GM23338 (cell line): ENCODE results near the gene TAF1B. TPM values are rescaled to one million over a fixed set of nuclear protein-coding genes. Genes with fewer than 3 reads are reported as not detected.

Experiments
- ATAC-seq: fragments of 200-7000 bp; cut with Tn5 transposase; 3 replicates; pipeline ENCODE4 v1.9.1; 2020
- DNase-seq: peaks from one replicate; pipeline ENCODE4 v3.0.0-alpha.2; 2015; ENCODE audit warnings: low spot score
- H2AFZ ChIP-seq: fragments of 200-600 bp; sonication (generic); 2 replicates; pipeline ENCODE4 v1.8.0; 2016; ENCODE audit warnings: antibody characterized with exemption, mild to moderate bottlenecking, moderate library complexity
- H3F3A ChIP-seq: fragments of 200-600 bp; sonication (generic); replicated peaks from 2 replicates; pipeline ENCODE4 v1.8.0; 2017; ENCODE audit warnings: antibody characterized with exemption, mixed run types, low read depth
- H3K27ac ChIP-seq: fragments of 200-600 bp; sonication (generic); 2 replicates; pipeline ENCODE4 v1.6.1; 2016; ENCODE audit warnings: low read depth
- H3K27me3 ChIP-seq: fragments of 200-600 bp; sonication (generic); 2 replicates; pipeline ENCODE4 v1.8.0; 2016; ENCODE audit warnings: mild to moderate bottlenecking, mixed run types, moderate library complexity; ENCODE audit not compliant: insufficient read depth
- H3K36me3 ChIP-seq: fragments of 200-600 bp; sonication (generic); 2 replicates; pipeline ENCODE4 v1.8.0; 2016; ENCODE audit warnings: mild to moderate bottlenecking; ENCODE audit not compliant: insufficient read depth
- H3K4me1 ChIP-seq: fragments of 200-600 bp; sonication (generic); 2 replicates; pipeline ENCODE4 v1.8.0; 2016; ENCODE audit warnings: mild to moderate bottlenecking, moderate library complexity; ENCODE audit not compliant: insufficient read depth
- H3K4me2 ChIP-seq: fragments of 200-600 bp; sonication (generic); 2 replicates; pipeline ENCODE4 v1.7.1; 2017; ENCODE audit warnings: mixed run types
- H3K4me3 ChIP-seq: fragments of 200-600 bp; sonication (generic); 2 replicates; pipeline ENCODE4 v1.6.1; 2016; ENCODE audit warnings: mixed run types
- H3K79me2 ChIP-seq: fragments of 200-600 bp; sonication (generic); replicated peaks from 2 replicates; pipeline ENCODE4 v1.8.0; 2017; ENCODE audit warnings: mild to moderate bottlenecking; ENCODE audit not compliant: insufficient read depth
- H3K9me2 ChIP-seq: fragments of 200-600 bp; sonication (generic); 2 replicates; pipeline ENCODE4 v1.8.0; 2017; ENCODE audit not compliant: insufficient read depth
- H4K20me1 ChIP-seq: fragments of 200-600 bp; sonication (generic); replicated peaks from 2 replicates; pipeline ENCODE4 v1.8.0; 2017; ENCODE audit warnings: mild to moderate bottlenecking; ENCODE audit not compliant: insufficient read depth
- H3K27ac Mint-ChIP-seq: 2 replicates; pipeline ENCODE4 v1.8.0; 2020; ENCODE audit warnings: inconsistent platforms, mild to moderate bottlenecking, moderate library complexity, mixed read lengths
- H3K27me3 Mint-ChIP-seq: 3 replicates; pipeline ENCODE4 v1.8.0; 2022; ENCODE audit warnings: low read depth, mild to moderate bottlenecking, moderate library complexity, mixed read lengths, inconsistent platforms; ENCODE audit not compliant: insufficient read depth, poor library complexity
- H3K36me3 Mint-ChIP-seq: 3 replicates; pipeline ENCODE4 v1.8.0; 2021; ENCODE audit warnings: low read depth, mild to moderate bottlenecking, inconsistent platforms, moderate library complexity, mixed read lengths
- H3K4me1 Mint-ChIP-seq: 3 replicates; pipeline ENCODE4 v1.8.0; 2020; ENCODE audit warnings: mild to moderate bottlenecking, inconsistent platforms, mixed read lengths
- H3K4me3 Mint-ChIP-seq: 3 replicates; pipeline ENCODE4 v1.8.0; 2021; ENCODE audit warnings: moderate library complexity, mild to moderate bottlenecking, inconsistent platforms, mixed read lengths
- H3K9me3 Mint-ChIP-seq: 3 replicates; pipeline ENCODE4 v1.8.0; 2020; ENCODE audit warnings: moderate library complexity, mild to moderate bottlenecking, inconsistent platforms, mixed read lengths
- CREB1 ChIP-seq: fragments of 250-450 bp; sonication (Bioruptor Pico); IDR thresholded peaks from 2 replicates; pipeline ENCODE4 v1.5.0; 2020; ENCODE audit warnings: low read depth, mild to moderate bottlenecking, moderate library complexity
- CTCF ChIP-seq, 2 experiments: fragments of 200-600 bp in 1 of 2; sonication (generic) in 1 of 2; conservative IDR thresholded peaks; 2 replicates each; pipeline versions ENCODE4 v1.5.1 to v1.6.1; 2016 to 2017; ENCODE audit warnings: antibody characterized with exemption in 2 of 2, low read depth in 2 of 2, mild to moderate bottlenecking in 2 of 2, moderate library complexity in 1 of 2
- ETS1 ChIP-seq: IDR thresholded peaks from 2 replicates; pipeline ENCODE4 v1.6.1; 2016; ENCODE audit warnings: antibody characterized with exemption
- JUNB ChIP-seq: IDR thresholded peaks from one replicate; pipeline ENCODE4 v1.6.1; 2016; ENCODE audit warnings: antibody characterized with exemption; ENCODE audit not compliant: unreplicated experiment
- NANOG ChIP-seq: IDR thresholded peaks from 2 replicates; pipeline ENCODE4 v1.6.1; 2016; ENCODE audit warnings: antibody characterized with exemption, borderline replicate concordance
- POLR2AphosphoS5 ChIP-seq: IDR thresholded peaks from 2 replicates; pipeline ENCODE4 v1.6.1; 2016; ENCODE audit warnings: antibody characterized with exemption, low read depth
- REST ChIP-seq: IDR thresholded peaks from one replicate; pipeline ENCODE4 v1.6.1; 2018; ENCODE audit warnings: antibody characterized with exemption; ENCODE audit not compliant: unreplicated experiment
- ZNF331 ChIP-seq: fragments of 250-450 bp; sonication (Bioruptor Pico); IDR thresholded peaks from 2 replicates; pipeline ENCODE4 v1.5.0; 2020; ENCODE audit warnings: low read depth, mild to moderate bottlenecking, moderate library complexity
- long read RNA-seq: library from polyadenylated mRNA; unstranded; transcript quantifications from one replicate; pipeline ENCODE4 v2.0.0, GENCODE V29; 2020; ENCODE audit not compliant: unreplicated experiment
- polyA plus RNA-seq: library from polyadenylated mRNA; unstranded; fragments of >200 nt; fragmentation: Nextera tagmentation; extraction: Ambion mirVana; gene quantifications from 2 replicates; pipeline ENCODE4 v1.2.1, GENCODE V29; 2016
- total RNA-seq: library from RNA; depleted of rRNA; stranded (reverse); fragments of >200 nt; shearing (Covaris generic); gene quantifications from 2 replicates; pipeline ENCODE4 v1.2.3, GENCODE V29; 2014; rRNA removed

The TAF1B gene
- total RNA-seq, result 17.1 and 28.9 TPM in 2 replicates
- 22.2 and 24.6 TPM in 2 replicates for polyA plus RNA-seq
- long read RNA-seq, partial matches to known transcripts, result 8 of 13 reads
- long read RNA-seq, other reads (novel, unspliced or antisense), result 2 of 13 reads

DNA sequence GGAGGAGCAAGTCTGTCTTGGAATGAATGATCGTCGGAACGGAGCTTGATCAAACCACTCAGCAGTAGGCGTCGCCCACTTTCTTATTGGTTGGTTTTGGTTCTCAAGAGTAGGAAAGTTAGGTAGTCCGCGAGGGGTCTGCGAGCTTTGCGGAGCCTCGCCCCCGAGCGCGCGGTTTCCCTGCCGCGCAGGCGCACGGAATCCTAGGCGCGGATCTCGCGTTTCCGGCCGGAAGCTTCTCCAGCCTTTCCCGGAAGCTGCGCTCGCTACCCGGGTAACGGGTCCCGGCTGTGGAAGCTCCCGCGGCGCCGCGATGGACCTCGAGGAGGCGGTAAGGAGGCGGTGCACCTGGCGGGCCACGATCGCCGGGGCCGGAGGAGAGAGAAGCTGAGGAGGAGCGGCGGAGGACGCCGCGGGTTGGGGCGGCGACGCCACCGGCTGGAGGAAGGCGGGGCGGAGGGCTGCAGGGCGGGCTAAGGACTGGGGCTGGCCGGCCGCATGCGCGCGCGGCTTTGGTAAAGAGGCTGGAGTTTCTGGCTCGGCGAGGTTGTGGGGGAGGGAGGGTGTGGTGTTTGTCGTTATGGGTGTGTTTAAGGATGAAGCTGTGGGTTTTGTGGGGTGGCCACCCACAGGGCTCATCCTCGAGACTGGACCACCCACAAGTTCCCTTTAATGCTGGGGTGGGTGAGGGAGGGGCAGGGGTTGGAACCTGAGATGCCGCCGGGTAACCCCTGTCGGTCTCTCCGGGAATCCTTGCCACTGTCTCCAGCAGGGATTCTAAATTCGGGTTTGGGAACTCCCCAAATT, at the start of gene TAF1B:
Gene TAF1B (plus strand): TSS at position 246 of the 807 bp plus-strand sequence. CDS start 68 bp downstream, at position 314.
- H3K27me3 Mint-ChIP-seq, result peaks cover 5% of the 10 kb centered on the region
- Histone ChIP-seq H3K4me1 (peaks cover 8% of the 10 kb centered on the region), H3K4me3 (peak within 1 kb of the TSS; percentile 76), H3K27ac (peak within 1 kb of the TSS; percentile 92), H3F3A (peaks cover 6% of the 10 kb centered on the region), H3K36me3 (no peaks in the 10 kb centered on the region; the same call in 1 of the 2 replicates), H3K9me2 (no peaks in the 10 kb centered on the region), H3K4me2 (peak within 1 kb of the TSS; percentile 82), H3K27me3 (no peaks in the 10 kb centered on the region), H2AFZ (peak within 1 kb of the TSS; percentile 82), H3K79me2 (peaks cover 44% of the 10 kb centered on the region), H4K20me1 (no peaks in the 10 kb centered on the region)
- ATAC-seq, result peak; percentile 92
- H3K9me3 Mint-ChIP-seq, result no peaks in the 10 kb centered on the region
- peak within 1 kb of the TSS; percentile 90 for H3K4me3 Mint-ChIP-seq
- peak; percentile 98 for DNase-seq
- no peak for TF ChIP-seq ZNF331
- no peak for TF ChIP-seq JUNB
- TF ChIP-seq CREB1, result no peak
- TF ChIP-seq REST, result no peak
- no peak for TF ChIP-seq NANOG
- TF ChIP-seq ETS1, result peak; percentile 68
- peak; percentile 90 for TF ChIP-seq POLR2AphosphoS5
- TF ChIP-seq CTCF (conservative IDR thresholded peaks at IDR 0.05; ENCODE audit: low read depth in 2 of 2), result peak; percentile 41 to 46
- H3K27ac Mint-ChIP-seq, result peak within 1 kb of the TSS; percentile 95
- H3K4me1 Mint-ChIP-seq, result peaks cover 9% of the 10 kb centered on the region
- H3K36me3 Mint-ChIP-seq, result peaks cover 17% of the 10 kb centered on the region
